HG03439 (cell line): Measurements from ENCODE around the gene ARHGAP4.

Experiments used
- ATAC-seq: cut with Tn5 transposase; IDR thresholded peaks from one replicate; pipeline ENCODE4 v1.9.1; 2021; ENCODE audit warnings: mild to moderate bottlenecking, moderate library complexity; ENCODE audit not compliant: unreplicated experiment

ARHGAP4 gene

DNA sequence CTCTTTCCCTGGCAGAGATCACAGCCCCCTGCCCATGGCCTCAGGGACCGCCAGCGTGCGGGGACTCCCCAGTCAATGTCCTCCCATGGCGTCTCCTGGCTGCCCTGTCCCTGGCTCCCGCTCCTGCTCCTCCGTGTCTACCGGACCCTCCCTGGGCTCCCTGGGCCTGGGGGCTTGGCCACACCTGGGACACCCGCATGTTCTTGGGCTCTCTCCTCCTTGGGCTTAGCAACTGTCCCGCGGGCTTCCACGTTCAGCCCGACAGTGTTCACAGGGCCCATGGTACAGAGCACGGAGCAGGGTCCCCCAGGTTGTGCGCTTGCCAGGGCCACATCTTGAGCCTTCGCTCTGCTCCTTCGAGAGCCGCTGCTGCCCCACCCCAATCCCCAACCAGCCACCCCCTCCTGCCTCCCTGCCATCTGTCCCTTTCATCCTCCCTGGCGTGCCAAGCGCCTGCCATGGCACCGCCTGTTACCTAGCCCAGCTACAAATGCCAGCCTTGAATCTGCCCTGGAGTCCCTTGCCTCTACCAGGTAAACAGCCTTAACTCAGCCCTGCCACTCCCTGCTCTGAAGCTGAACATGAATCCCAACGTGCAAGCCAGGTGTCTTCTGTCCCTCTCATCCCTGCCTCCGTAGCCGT, 17.7 kb downstream of the ARHGAP4 start:
- ATAC-seq, result no peak

DNA sequence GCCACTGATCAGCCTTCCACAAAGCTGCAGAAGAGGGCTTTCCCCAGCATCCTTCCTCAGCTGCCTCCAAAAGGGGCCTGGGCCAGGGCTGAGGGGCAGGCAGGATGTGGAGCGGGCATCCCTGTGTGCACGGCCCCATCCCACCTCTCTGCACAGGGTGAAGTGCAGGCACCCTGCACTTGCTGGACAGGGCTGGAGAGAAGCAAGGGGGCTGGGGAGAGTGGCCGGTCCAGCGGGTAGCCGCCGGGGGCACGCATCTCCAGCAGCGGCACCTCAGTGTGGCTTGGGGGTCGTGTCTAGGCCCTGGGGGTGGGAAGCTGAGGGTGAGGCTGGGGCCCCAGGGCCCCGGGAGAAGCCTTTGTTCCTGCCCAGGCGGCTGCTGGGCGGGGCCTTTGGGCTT, 18.6 kb downstream of the ARHGAP4 start:
- ATAC-seq, result no peak

DNA sequence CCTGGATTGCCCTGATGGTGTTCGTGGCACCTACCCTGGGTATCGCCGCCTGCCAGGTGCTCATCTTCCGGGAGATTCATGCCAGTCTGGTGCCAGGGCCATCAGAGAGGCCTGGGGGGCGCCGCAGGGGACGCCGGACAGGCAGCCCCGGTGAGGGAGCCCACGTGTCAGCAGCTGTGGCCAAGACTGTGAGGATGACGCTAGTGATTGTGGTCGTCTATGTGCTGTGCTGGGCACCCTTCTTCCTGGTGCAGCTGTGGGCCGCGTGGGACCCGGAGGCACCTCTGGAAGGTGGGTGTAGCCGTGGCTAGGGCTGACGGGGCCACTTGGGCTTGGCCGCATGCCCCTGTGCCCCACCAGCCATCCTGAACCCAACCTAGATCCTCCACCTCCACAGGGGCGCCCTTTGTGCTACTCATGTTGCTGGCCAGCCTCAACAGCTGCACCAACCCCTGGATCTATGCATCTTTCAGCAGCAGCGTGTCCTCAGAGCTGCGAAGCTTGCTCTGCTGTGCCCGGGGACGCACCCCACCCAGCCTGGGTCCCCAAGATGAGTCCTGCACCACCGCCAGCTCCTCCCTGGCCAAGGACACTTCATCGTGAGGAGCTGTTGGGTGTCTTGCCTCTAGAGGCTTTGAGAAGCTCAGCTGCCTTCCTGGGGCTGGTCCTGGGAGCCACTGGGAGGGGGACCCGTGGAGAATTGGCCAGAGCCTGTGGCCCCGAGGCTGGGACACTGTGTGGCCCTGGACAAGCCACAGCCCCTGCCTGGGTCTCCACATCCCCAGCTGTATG, 19.7 kb downstream of the ARHGAP4 start:
- ATAC-seq, result no peak

DNA sequence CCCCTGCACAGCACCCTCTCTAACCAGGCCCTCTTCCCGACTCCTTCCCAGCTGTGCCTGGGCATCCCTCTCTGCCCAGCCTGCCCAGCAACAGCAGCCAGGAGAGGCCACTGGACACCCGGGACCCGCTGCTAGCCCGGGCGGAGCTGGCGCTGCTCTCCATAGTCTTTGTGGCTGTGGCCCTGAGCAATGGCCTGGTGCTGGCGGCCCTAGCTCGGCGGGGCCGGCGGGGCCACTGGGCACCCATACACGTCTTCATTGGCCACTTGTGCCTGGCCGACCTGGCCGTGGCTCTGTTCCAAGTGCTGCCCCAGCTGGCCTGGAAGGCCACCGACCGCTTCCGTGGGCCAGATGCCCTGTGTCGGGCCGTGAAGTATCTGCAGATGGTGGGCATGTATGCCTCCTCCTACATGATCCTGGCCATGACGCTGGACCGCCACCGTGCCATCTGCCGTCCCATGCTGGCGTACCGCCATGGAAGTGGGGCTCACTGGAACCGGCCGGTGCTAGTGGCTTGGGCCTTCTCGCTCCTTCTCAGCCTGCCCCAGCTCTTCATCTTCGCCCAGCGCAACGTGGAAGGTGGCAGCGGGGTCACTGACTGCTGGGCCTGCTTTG, 20.5 kb downstream of the ARHGAP4 start:
- no peak for ATAC-seq

DNA sequence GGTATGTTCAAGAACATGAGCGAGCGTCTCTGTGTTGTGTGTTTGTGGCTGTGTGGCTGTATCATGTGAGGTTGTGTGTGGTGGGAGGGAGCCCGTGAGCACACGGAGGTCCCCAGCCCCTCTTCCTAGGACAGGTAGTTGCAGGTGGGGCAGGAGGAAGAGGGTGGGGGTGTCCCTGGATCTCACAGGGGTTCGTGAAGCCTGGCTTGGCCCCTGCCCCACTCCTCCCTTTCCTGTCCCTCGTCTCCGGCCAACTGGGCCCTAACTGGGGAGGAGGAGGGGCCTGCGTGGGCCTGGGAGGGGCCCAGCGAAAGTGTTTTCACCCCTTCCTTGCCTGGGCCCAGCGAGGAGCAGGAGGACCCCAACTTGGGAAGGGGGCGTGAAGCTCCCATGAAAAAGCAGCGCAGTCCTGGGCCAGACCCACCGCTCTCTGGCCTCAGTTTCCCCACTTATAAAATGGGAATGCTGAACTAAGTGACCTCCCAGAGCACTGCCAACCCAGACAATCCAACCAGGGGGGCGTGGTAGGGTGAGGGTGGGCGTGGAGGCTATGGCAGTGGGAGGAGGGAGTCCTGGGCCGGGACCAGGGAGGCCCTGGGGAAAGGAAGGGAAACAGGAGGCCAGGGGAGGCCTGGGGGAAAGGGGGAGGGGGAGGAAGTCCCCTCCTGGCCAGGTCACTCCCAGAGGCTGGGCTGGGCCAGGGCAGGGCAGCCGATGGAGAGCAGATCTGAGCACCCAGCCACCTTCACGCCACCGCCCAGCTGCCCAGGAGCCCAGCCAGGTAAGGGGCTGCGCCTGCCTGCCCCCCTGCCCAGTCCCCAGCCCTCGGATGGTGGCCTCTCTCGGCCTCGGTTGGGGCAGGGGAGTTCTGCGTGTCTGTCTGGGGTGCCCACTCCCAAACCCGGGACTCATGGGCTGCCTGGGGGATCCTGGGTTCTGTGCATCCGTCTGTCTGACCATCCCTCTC, 21.8 kb downstream of the ARHGAP4 start, which contains the start of gene AVPR2:
Gene AVPR2, plus strand, starts transcription at position 683 of the 967 bp plus-strand sequence. CDS start 473 bp downstream, outside the sequence.
- ATAC-seq, result no peak

DNA sequence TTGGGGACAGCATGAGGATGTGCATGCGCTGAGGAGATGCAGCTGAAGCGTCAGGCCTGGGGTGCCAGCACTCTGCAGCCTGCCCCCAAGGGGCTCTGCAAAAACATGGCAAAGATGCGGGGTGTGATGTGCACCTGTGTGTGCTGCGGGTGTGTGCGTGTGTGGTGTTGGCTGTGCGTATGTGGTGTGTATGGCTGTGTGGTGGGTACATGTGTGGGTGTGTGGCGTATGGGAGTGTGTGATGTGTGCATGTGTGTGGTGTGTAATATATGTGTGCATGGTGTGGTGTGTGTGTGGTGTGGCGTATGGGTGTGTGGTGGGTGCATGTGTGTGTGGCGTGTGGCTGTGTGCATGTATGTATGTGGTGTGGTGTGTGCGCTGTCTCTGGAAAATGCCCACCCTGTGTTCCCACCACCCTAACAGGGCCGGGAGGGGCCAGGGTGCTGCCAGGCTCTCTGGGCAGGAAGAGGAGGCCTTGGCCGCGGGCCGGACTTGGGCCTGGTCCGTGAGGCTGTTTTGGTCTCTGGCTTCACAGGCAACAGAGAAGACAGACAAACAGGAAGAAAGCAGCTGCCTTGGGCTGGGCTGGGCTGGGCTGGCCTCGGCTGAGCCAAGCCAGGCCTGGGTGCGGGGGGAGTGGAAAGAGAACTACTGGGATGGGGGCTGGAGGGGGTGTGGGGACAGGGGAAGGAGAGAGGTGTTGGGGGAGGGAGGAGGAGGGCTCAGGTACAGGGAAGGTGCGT, 22.7 kb downstream of the ARHGAP4 start:
- ATAC-seq, result no peak

DNA sequence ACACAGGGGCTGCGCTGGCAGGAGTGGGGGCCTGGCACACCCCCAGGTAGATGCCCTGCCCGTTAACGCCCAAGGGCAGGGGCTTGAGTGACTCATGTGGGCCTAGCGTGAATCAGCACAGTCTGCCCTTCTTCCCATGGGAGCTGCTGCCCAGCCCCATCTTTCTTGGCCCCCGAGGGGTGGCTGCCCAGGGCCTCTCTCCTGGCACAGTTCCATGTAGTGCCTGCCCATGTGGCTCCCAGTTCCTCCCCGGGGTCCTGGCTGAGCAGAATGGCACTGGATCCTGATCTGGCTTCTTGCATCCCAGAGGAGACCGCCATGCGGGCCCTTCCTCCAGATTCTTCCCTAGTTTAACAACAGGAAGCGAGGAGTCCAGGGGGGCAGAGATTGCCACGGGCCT, 23.7 kb downstream of the ARHGAP4 start:
- no peak for ATAC-seq

DNA sequence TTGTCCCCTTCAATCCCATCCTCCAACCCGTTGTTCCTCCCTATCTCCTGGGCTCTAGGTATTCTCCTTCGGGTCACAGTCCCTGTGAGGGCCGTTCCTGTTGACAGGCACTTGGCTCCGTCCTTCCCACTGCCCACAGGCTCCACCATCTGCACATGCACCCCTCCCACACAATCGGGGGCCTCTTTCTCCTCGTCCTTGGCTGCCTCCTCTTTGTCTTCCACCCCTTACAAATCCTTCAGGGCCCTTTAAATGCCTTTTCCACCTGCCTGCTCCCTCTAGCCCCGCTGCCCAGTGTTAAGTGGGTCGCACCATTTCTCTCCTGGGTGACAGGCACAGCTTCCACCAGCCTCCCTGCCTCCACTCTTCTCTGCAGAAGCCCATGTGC, 24.3 kb downstream of the ARHGAP4 start:
- ATAC-seq, result no peak

DNA sequence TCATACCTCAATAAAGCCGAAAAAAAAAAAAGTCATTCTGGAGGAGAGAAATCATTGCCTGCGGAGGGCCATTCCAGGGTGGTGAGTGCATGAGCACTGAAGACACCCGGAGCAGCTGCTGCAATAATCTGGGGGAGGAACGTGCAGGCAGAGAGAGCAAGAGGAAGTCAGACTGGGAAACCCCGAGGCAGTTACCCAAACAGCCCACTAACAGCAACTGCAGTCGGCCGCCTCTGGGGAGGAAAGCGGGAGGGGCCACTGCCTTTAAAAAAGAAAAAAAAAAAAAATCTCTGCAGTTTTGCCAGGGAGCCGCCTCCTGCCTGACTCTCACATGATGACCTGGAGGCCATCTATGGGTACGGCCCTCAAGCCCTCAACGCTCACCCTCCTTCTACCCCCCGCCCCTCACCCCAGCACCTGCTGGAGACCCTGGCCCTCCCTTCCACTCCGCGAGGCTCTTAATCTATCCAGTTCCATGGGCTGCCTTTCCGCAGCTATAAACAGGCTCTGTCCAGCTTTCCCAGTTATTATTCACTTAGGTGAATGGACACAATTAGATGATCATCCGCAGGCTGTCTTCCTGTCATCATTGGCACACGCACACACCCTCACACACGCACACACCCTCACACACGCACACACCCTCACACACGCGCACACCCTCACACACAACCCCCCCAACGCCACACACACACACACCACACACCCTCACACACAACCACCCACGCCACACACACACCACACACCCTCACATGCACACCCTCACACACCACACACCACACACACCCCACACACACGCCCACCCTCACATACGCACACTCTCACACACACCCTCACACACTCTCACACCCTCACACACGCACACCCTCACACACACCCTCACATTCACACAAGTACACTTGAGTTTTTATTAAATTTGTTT, 25.0 kb downstream of the ARHGAP4 start:
- ATAC-seq, result no peak

DNA sequence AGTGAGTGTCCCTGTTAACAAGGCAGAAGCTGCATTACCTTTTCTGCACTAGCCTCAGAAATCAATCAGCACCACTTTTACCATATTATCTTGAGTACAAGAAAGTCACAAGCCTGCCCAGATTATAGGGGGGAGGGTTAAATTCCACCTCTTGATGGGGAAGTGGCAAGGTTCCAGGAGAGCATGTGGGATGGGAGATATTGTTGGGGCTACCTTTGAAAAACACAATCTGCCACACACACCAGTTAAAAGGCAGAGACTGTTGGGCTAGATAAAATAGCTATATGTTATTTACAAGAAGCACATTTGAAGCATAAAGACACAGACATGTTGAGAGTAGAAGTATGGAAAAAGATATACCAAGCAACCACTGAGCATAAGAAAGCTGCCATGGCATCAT, 28.2 kb downstream of the ARHGAP4 start:
- no peak for ATAC-seq

DNA sequence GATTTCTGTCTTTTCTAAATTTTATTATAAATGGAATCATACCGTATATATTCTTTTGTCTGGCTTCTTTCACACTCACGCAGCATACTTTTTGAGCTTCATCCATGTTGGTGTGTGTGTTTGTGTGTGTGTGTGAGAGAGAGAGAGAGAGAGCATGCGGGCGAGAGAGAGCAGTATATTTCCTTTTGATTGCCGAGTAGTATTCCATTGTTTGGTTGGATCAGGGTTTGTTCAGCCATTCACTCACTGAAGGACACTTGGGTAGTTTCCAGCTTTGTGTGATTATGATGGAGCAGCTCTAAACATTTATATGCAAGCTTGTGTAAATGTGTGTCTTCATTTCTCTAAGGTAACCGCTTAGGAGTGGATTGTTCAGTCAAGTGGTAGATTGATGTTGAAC, 36.9 kb downstream of the ARHGAP4 start:
- no peak for ATAC-seq

DNA sequence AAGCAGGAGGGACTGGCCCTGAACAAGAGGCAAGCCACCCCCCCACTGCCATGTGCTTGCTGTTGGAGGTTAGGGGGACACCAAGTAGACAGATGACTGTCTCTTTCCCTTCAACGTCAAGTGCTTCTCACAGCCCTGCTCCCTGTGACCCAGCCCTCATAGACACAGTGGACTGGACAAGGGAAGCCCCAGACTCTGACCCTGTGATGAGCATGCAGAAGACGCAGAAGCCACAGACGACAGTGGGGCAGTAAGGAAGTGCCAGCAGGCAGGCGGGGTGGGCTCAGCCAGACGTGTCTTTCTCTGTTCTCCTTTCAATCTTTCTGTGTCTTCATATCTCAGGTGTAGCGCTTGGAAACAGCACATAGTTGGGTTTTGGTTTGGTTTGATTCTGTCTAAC, 37.7 kb downstream of the ARHGAP4 start:
- no peak for ATAC-seq

DNA sequence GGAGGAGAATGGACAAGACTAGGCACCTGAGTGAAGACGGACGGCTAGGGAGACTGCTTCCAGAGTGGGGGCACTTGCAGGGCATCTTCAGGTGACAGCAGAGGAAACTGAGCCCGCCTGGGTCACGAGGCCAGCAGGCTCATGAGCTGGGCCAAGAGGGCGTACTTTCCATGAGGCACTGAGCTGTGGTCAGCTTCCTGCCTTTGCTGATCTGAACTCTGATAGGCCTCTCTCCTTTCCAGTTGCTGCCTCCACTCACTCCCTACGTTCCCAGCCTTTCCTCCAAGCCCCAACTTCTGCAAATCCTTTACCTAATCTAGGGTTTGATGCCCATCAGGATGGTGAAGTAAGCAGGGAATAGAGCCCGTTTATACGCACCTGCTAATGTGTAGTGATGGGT, 38.7 kb downstream of the ARHGAP4 start:
- no peak for ATAC-seq

DNA sequence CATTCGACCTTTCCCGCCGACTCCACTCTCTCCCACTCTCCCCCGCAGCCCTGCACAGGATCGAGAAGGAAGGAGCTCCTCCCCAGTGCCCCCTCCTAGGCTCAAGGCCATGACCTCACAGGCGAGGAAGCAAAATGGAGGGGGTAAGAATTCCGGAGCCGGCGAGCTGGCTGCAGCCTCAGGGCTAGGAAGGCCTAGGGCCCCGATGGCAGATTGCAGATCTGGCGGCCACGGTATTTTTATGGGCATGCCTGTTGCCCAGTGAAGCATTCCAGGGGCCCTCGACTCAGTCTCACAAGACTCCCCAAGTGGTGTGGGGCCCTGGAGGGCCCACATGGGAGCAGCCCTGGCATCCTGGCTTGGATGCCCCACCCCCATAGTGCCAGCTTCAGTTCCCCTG, 39.1 kb downstream of the ARHGAP4 start:
- no peak for ATAC-seq

DNA sequence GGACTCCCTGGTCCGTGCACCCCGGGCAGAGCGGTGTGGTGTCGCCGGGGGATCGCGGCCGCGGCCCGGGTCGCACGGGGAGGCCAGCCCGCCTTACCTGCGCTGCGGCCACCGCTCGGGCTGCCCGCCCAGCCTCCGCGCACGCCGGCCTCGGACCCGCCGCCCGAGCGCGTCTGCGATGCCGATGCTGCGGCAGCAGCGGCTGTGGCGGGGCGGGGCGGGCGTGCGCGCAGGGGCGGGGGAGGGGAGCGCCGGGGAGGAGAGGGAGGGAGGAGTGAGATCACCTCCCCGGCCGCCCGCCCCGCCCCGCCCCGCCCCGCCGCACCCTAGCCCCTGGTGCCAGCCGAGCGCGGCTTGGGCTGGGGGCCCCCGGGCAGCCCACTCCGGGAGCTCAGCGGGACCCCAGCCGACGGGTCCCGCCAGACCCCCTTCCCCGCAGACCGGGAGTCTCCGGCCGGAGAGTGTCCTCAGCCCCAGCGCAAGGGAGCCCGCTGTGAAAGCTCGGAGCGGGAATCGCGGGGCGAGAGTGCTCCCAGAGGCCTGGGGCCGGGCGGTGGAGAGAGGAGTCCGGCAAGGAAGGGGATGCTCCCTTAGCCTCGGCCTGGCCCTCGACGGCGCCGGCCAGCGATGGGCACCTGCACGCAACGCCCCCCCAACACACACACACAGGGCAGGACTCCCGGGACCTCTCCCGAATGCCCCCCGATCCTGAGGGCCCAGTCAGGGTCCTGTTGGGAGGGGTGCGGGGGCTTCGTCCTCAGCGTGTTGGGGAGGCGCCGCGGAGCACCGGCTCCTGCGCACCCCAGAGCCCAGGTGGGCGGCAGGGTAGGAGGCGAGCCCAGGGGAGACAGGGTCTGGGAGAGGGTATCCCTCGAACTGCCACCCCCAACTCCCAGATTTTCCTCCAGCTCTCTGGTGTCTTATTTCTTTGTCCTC, 39.8 kb downstream of the ARHGAP4 start, which contains the start of gene L1CAM:
Gene L1CAM, minus strand, starts transcription at position 206 of the 936 bp plus-strand sequence. CDS start 10,337 bp downstream, outside the sequence.
- no peak for ATAC-seq

DNA sequence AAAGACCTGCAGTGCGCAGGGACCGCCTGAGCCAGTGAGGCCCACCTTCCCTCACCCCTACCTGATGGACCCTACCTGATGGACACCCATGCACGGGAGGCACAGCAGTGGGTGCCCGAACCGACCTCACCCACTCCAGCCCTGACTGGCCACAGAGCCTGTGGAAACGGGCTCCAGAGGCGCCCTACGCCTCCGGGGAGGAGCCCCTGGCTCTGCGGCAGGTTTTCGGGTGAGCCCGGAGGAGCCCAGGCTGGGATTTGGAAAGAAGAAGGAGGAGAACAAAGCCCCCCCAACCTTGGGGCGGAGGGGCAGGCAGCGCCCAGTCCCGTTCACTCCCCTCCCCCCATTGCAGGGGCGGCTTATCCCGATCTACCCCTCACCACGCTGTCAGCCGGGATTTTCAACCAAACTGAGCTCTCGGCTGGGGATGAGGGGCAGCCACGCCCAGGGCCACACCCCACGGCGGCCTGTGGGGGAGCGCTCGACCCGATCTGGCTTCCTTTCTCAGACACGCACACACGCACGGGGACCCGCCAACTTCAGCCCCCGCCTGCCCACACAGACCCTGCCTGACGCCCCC, 40.8 kb downstream of the ARHGAP4 start:
- no peak for ATAC-seq

DNA sequence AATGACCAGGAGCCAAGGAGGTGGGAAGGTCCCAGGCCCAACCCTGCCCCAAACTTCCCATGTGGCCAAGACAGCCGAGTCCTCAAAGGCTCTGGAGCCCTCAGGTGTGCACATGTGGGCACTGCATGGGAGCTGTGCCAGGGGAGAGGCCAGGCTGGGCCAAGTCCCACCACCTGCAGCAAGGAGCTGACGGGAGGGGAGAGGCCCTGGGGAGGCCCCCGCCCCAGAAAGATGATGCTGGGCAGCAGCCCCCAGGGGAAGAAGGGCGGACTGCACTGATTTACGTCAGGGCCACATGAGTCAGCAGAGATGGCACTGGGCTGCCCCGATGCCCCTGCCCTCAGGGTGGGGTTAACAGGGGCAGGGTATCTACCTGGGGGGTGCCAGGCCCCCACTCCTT, 41.5 kb downstream of the ARHGAP4 start:
- no peak for ATAC-seq

DNA sequence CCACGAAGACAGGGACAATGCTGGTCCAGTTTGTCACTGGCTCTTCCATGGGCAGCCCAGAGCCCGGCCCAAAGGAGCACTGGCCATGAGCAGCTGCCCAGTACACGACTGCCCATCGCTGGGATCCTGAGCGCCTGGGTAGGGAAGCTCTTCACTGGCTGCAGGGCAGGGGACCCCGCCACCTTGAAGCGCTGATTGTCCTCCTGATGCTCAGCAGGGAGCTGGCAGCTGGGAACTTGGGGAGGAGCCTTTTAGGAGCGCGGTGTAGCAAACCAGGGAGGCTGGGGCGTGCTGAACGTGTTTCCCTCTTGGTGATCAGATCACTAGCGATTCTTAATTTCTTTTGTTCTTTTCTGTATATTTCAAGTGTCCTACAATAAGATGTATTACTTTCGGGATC, 41.9 kb downstream of the ARHGAP4 start:
- ATAC-seq, result no peak
